ENCODE results near the gene TRIM28.

The TRIM28 gene

GRCh38 chr19:58572026-58572817 is 28.4 kb downstream of the TRIM28 start:
- TF ChIP-seq EP300 (IDR thresholded peaks at IDR 0.05; ENCODE audit: borderline replicate concordance), result no peak
- TF ChIP-seq MAX (IDR thresholded peaks at IDR 0.05), result 0 out of 2 replicates have a peak, but pooled peaks have one; percentile 17
- no peak for TF ChIP-seq EGR1 (IDR thresholded peaks at IDR 0.05)
- TF ChIP-seq NFIC (IDR thresholded peaks at IDR 0.05), result peak; percentile 83; the same call in 1 of the 2 replicates
- TF ChIP-seq YY1 (IDR thresholded peaks at IDR 0.05; ENCODE audit: low read depth), result peak; percentile 82
- TF ChIP-seq REST (IDR thresholded peaks at IDR 0.05; ENCODE audit: low read depth), result no peak
- no peak for TF ChIP-seq RAD21 (IDR thresholded peaks at IDR 0.05; ENCODE audit: low read depth)
- TF ChIP-seq CREB1 (IDR thresholded peaks at IDR 0.05; ENCODE audit: low read depth), result no peak
- no peak for TF ChIP-seq TEAD4 (IDR thresholded peaks at IDR 0.05)
- TF ChIP-seq TAF1 (IDR thresholded peaks at IDR 0.05; ENCODE audit: low read depth), result no peak

GRCh38 chr19:58572818-58573657 is 29.2 kb downstream of the TRIM28 start, which contains the start of gene MZF1:
Gene MZF1, minus strand, starts transcription at chr19:58573335. Its CDS starts 1,946 bp downstream, at chr19:58571389.
- TF ChIP-seq TCF12 (IDR thresholded peaks at IDR 0.05; ENCODE audit: low read depth) (peak; percentile 10), TEAD4 (IDR thresholded peaks at IDR 0.05) (peak; percentile 4; the same call in 1 of the 2 replicates), MAX (IDR thresholded peaks at IDR 0.05) (peak; percentile 41), CEBPB (IDR thresholded peaks at IDR 0.05) (no peak), REST (IDR thresholded peaks at IDR 0.05; ENCODE audit: low read depth) (no peak), EGR1 (IDR thresholded peaks at IDR 0.05) (peak; percentile 65; the same call in 1 of the 2 replicates), EP300 (IDR thresholded peaks at IDR 0.05; ENCODE audit: borderline replicate concordance) (0 out of 2 replicates have a peak, but pooled peaks have one; percentile 5), CREB1 (IDR thresholded peaks at IDR 0.05; ENCODE audit: low read depth) (peak; percentile 95), YY1 (IDR thresholded peaks at IDR 0.05; ENCODE audit: low read depth) (peak; percentile 81), USF1 (IDR thresholded peaks at IDR 0.05) (peak; percentile 73), FOXM1 (IDR thresholded peaks at IDR 0.05; ENCODE audit: borderline replicate concordance, low read depth) (peak; percentile 52)

GRCh38 chr19:58573658-58574164 is 29.8 kb downstream of the TRIM28 start:
- no peak for TF ChIP-seq TCF12 (IDR thresholded peaks at IDR 0.05; ENCODE audit: low read depth)
- no peak for TF ChIP-seq TAF1 (IDR thresholded peaks at IDR 0.05; ENCODE audit: low read depth)
- TF ChIP-seq TEAD4 (IDR thresholded peaks at IDR 0.05), result no peak
- TF ChIP-seq EP300 (IDR thresholded peaks at IDR 0.05; ENCODE audit: borderline replicate concordance), result no peak
- no peak for TF ChIP-seq RAD21 (IDR thresholded peaks at IDR 0.05; ENCODE audit: low read depth)
- TF ChIP-seq NFIC (IDR thresholded peaks at IDR 0.05), result no peak
- TF ChIP-seq USF1 (IDR thresholded peaks at IDR 0.05), result no peak
- TF ChIP-seq FOXM1 (IDR thresholded peaks at IDR 0.05; ENCODE audit: borderline replicate concordance, low read depth), result no peak

- TF ChIP-seq CREB1 (IDR thresholded peaks at IDR 0.05; ENCODE audit: low read depth), result peak; percentile 84
- peak; percentile 49; the same call in 1 of the 2 replicates for TF ChIP-seq USF1 (IDR thresholded peaks at IDR 0.05)
- no peak for TF ChIP-seq FOXM1 (IDR thresholded peaks at IDR 0.05; ENCODE audit: borderline replicate concordance, low read depth)
- TF ChIP-seq CEBPB (IDR thresholded peaks at IDR 0.05), result no peak
- no peak for TF ChIP-seq EGR1 (IDR thresholded peaks at IDR 0.05)
- no peak for TF ChIP-seq EP300 (IDR thresholded peaks at IDR 0.05; ENCODE audit: borderline replicate concordance)
- no peak for TF ChIP-seq REST (IDR thresholded peaks at IDR 0.05; ENCODE audit: low read depth)
- TF ChIP-seq TCF12 (IDR thresholded peaks at IDR 0.05; ENCODE audit: low read depth), result no peak
- TF ChIP-seq NFIC (IDR thresholded peaks at IDR 0.05), result no peak
- peak; percentile 52; the same call in 1 of the 2 replicates for TF ChIP-seq ZBTB7A (IDR thresholded peaks at IDR 0.05; ENCODE audit: low read depth)
- TF ChIP-seq RAD21 (IDR thresholded peaks at IDR 0.05; ENCODE audit: low read depth), result no peak
- TF ChIP-seq TEAD4 (IDR thresholded peaks at IDR 0.05), result 0 out of 2 replicates have a peak, but pooled peaks have one; percentile 4
- peak; percentile 69; the same call in 1 of the 2 replicates for TF ChIP-seq TAF1 (IDR thresholded peaks at IDR 0.05; ENCODE audit: low read depth)
- TF ChIP-seq MAX (IDR thresholded peaks at IDR 0.05), result peak; percentile 68; the same call in 1 of the 2 replicates
- no peak for TF ChIP-seq YY1 (IDR thresholded peaks at IDR 0.05; ENCODE audit: low read depth)
Observed at GRCh38 chr19:58575183-58576041, 31.5 kb downstream of the TRIM28 start.
